ENCODE results near the gene ITM2C. TPM values are rescaled to one million over a fixed set of nuclear protein-coding genes. Genes with fewer than 3 reads are reported as not detected.

ITM2C gene
- total and polyA plus RNA-seq, 2 of the 8 experiments (the other 6 are each of a cell fraction or from before 2014, with no cell fraction given) = 362 to 742 TPM

DNA sequence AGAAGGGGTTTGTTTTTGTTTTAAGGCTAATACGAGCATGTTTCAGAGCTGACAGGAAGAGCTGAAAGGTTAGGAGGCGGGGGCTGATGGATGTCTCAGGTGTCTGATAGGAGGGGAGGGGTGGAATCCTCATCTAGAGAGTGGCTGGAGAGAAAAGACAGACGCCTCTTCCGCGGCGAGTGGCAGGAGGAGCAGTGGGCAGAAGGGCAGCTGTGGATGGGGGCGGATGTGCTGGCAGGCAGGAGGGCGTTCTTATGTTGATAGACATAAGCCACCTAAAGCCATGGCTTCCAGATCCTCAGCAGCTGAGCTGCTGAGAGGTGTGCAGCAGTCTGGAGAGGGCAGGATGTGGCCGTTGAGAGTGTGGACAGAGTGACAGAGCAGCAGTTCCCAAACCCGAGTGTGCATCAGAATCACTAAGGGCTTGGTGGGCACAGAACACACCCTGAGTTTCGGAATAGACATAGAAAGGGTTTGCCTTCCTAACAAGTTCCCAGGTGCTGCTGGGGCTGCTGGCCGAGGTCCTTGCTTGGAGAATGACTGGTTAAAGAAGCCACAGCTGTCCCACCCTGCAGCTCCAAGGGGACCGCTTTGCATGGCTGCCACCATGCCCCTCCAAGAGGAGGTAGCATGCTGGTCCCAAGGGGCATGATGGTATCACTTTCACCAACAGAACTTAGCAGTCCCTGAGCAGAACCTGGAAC, 3.0 kb upstream of the ITM2C start:
- no peaks in the 10 kb centered on the region; a peak in 1 of 7 replicates for H3K27me3 ChIP-seq (replicated peaks in 1 of 4; ENCODE audit: control insufficient read depth in 3 of 4, extremely low read depth in 1 of 4, insufficient read depth in 3 of 4, low read length in 3 of 4)
- H3K4ac ChIP-seq (replicated peaks; ENCODE audit: insufficient read length, low read depth, low read length) = no peak overlapping the region
- peaks cover under 1% of the 10 kb centered on the region; the same call in 1 of the 2 replicates for H3K79me1 ChIP-seq (ENCODE audit: low read depth, low read length)
- H3K79me2 ChIP-seq (ENCODE audit: control insufficient read depth in 1 of 2, insufficient read depth in 2 of 2, low read length in 2 of 2) = peaks cover 0 to 20% of the 10 kb centered on the region in 2 experiments; a peak in 3 of 4 replicates
- no peak for DNase-seq (ENCODE audit: low read depth in 1 of 2, low spot score in 2 of 2)
- H3K4me2 ChIP-seq (ENCODE audit: insufficient read depth in 1 of 2, low read depth in 2 of 2, low read length in 2 of 2) = peak overlapping the region; percentile 10 to 54; a peak in 2 of 4 replicates
- H2BK20ac ChIP-seq (ENCODE audit: low read length) = peak overlapping the region; percentile 62; the same call in 1 of the 2 replicates
- H3K4me1 ChIP-seq (replicated peaks in 1 of 4; ENCODE audit: control insufficient read depth in 3 of 4, insufficient read depth in 4 of 4, low read length in 3 of 4) = peaks cover 5 to 29% (median 18%) of the 10 kb centered on the region in 4 experiments
- FAIRE-seq = peak; percentile 87
- H2AFZ ChIP-seq (ENCODE audit: low read length) = peak overlapping the region; percentile 94
- H3K9ac ChIP-seq (replicated peaks in 1 of 4; ENCODE audit: extremely low read depth in 1 of 4, low read depth in 3 of 4, low read length in 3 of 4) = no peak overlapping the region
- no peaks in the 10 kb centered on the region for H4K20me1 ChIP-seq (replicated peaks in 1 of 2; ENCODE audit: control insufficient read depth in 1 of 2, insufficient read depth in 2 of 2, low read length in 2 of 2)
- H4K91ac ChIP-seq (replicated peaks; ENCODE audit: insufficient read length, low read length) = peak overlapping the region; percentile 90
- no peak overlapping the region for H3K27ac ChIP-seq (ENCODE audit: low read depth, low read length)
- CTCF ChIA-PET (ENCODE audit: partially characterized antibody) = interaction anchor here (0.6 to 3.3 kb wide), 16 partner anchors 9 to 191 kb away, joined by 3 to 18 read pairs (median 4); no protein-coding TSS in a partner anchor
- no peak overlapping the region for H4K5ac ChIP-seq (ENCODE audit: insufficient read length, low read depth, low read length)
- H3K4me3 ChIP-seq (ENCODE audit: extremely low read depth in 1 of 4, insufficient read depth in 2 of 4, low read depth in 3 of 4, low read length in 4 of 4) = no peak overlapping the region
- peak overlapping the region; percentile 26; the same call in 1 of the 2 replicates for H2BK5ac ChIP-seq (ENCODE audit: low read depth, low read length)
- no peak overlapping the region for H3K23ac ChIP-seq (ENCODE audit: insufficient read length)
- no peak overlapping the region; the same call in 1 of the 2 replicates for H4K8ac ChIP-seq (ENCODE audit: extremely low read depth, insufficient read depth, low read length)
- no peak overlapping the region for H3K14ac ChIP-seq (ENCODE audit: insufficient read length)
- POLR2A ChIA-PET (ENCODE audit: partially characterized antibody) = interaction anchor here (0.7 to 2.8 kb wide), 6 partner anchors 9 to 41 kb away, joined by 3 to 17 read pairs (median 4); no protein-coding TSS in a partner anchor
- no peak overlapping the region for H3K56ac ChIP-seq (replicated peaks; ENCODE audit: insufficient read length, low read depth, low read length)
- no peak overlapping the region; the same call in 1 of the 2 replicates for H2AK5ac ChIP-seq (ENCODE audit: low read depth, low read length)
- H3K9me3 ChIP-seq (ENCODE audit: insufficient read depth in 2 of 2, low read depth in 1 of 2, low read length in 1 of 2) = no peaks in the 10 kb centered on the region
- H3K36me3 ChIP-seq (ENCODE audit: control insufficient read depth in 2 of 4, insufficient read depth in 4 of 4, low read length in 3 of 4) = no peaks in the 10 kb centered on the region
- no peak overlapping the region for H2BK120ac ChIP-seq (replicated peaks; ENCODE audit: low read depth, low read length)
- peaks cover 14% of the 10 kb centered on the region for H3K23me2 ChIP-seq (ENCODE audit: low read depth, low read length)
- H2BK12ac ChIP-seq (ENCODE audit: low read depth, low read length) = no peak overlapping the region
- 43% methylated on average over 13 of the region's 13 CpGs; no CpG with 5 or more reads in 1 of the 2 experiments for WGBS, 2 experiments (ENCODE audit: extremely low coverage in 1 of 2, insufficient coverage in 1 of 2, insufficient read length in 1 of 2, insufficient replicate concordance in 2 of 2, low coverage in 1 of 2, low lambda C conversion rate in 2 of 2, missing lambda C conversion rate in 1 of 2)
- H2BK15ac ChIP-seq (ENCODE audit: low read length) = peak overlapping the region; percentile 66
- peak overlapping the region; percentile 63 for H3K18ac ChIP-seq (ENCODE audit: extremely low read depth, low read length)
- TF ChIP-seq HDAC6 (IDR thresholded peaks at IDR 0.05; ENCODE audit: low read depth, low read length) (no peak), RBBP5 (IDR thresholded peaks at IDR 0.05; ENCODE audit: borderline replicate concordance, low read depth, low read length) (0 out of 2 replicates have a peak, but pooled peaks have one; percentile 27), POLR2A (IDR thresholded peaks at IDR 0.05; ENCODE audit: control extremely low read depth in 1 of 2, low read depth in 2 of 2, low read length in 2 of 2) (0 out of 3 replicates have a peak, but pooled peaks of 1 of the 2 experiments have one; percentile 24), KDM1A (IDR thresholded peaks at IDR 0.05; ENCODE audit: borderline replicate concordance, low read length) (no peak), TAF1 (IDR thresholded peaks at IDR 0.05; ENCODE audit: low read depth, low read length) (peak; percentile 37; the same call in 1 of the 2 replicates), EGR1 (IDR thresholded peaks at IDR 0.05; ENCODE audit: borderline replicate concordance, low read depth, low read length) (0 out of 2 replicates have a peak, but pooled peaks have one; percentile 7), SP1 (IDR thresholded peaks at IDR 0.05; ENCODE audit: low read depth, low read length) (0 out of 2 replicates have a peak, but pooled peaks have one; percentile 10), ATF2 (IDR thresholded peaks at IDR 0.05; ENCODE audit: low read length) (no peak)
